H1 (cell line): Measurements from ENCODE around the gene ITPK1. TPM values are rescaled to one million over a fixed set of nuclear protein-coding genes. Genes with fewer than 3 reads are reported as not detected.

ENCODE experiments used
- CEBPB ChIP-seq: IDR thresholded peaks from 2 replicates; pipeline ENCODE4 v1.6.1; 2012; ENCODE audit warnings: low read depth, low read length
- KDM4A ChIP-seq: IDR thresholded peaks from one replicate; pipeline ENCODE4 v1.7.1; 2012; ENCODE audit warnings: low read depth, mild to moderate bottlenecking, moderate library complexity, low read length, inconsistent platforms; ENCODE audit not compliant: severe bottlenecking
- POLR2AphosphoS5 ChIP-seq: IDR thresholded peaks from 2 replicates; pipeline ENCODE4 v1.6.1; 2011; ENCODE audit warnings: low read depth, low read length
- polyA plus RNA-seq, 7 experiments: library from polyadenylated mRNA; depleted of rRNA in 3 of 7; stranded (reverse) in 5 of 7; unstranded in 2 of 7; fragments of >200 nt in 5 of 7; fragments of 200-250 nt in 2 of 7; gene quantifications; 1 replicate in 5 of 7; 2 replicates in 1 of 7; 4 replicates in 1 of 7; pipeline versions ENCODE4 v1.2.1 to v1.2.3, GENCODE V29; 2011 to 2013; ENCODE audit warnings: missing spikeins in 2 of 7, mixed read lengths in 2 of 7
- total RNA-seq: library from RNA; stranded (reverse); fragmentation: NEBNext Ultra II Directional; extraction: Animal tissue kit (Norgen Biotek cat#: 25700); gene quantifications from 2 replicates; pipeline ENCODE4 v1.2.1, GENCODE V29; 2021
- TF ChIP-seq, protein P1 (sequence below), 3 experiments: IDR thresholded peaks; 1 replicate in 2 of 3; 2 replicates in 1 of 3; pipeline versions ENCODE4 v1.5.1 to v1.6.1; 2011; ENCODE audit warnings: low read length in 3 of 3, mild to moderate bottlenecking in 3 of 3, inconsistent platforms in 2 of 3, low read depth in 1 of 3, moderate library complexity in 1 of 3; ENCODE audit not compliant: insufficient read depth in 1 of 3; ENCODE audit errors: control extremely low read depth in 1 of 3

Gene ITPK1
- total and polyA plus RNA-seq, 2 of the 8 experiments (the other 6 are each of a cell fraction or from before 2014, with no cell fraction given) = 108 to 143 TPM

DNA sequence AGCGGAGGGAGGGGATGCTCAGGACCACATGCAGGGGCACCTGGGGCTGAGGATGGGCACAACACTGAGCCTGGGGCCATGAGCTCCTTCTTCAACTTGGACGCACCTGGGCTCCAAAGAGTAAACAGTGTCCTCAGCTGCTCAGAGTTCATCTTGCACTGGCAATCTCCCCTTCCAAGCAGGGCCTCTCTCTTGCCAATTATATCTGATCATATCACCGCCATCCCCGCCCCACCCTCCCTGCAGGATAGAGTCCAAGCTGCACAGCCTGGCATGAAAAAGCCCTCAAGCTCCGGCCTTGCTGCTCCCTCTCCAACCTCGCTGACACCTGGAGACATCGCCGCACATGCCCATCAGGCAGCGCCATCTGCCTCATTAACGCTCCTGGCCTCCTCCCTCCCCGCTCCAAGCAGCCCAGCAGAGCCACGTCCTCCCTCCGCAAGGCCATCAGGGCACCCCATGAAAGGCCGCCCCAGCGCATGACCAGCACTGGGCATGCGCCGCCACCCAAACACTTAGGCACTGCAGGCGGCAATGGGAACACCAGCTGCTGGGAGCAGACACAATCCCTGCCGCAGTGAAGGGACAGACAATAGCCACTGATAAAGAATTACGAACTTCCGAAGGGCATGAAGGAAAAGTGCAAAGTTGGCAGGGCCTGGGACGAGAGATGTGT, 103.9 kb downstream of the ITPK1 start (continued):
- no peak for TF ChIP-seq KDM4A
- no peak for TF ChIP-seq CEBPB
- no peak for TF ChIP-seq POLR2AphosphoS5
- TF ChIP-seq, protein P1, sequence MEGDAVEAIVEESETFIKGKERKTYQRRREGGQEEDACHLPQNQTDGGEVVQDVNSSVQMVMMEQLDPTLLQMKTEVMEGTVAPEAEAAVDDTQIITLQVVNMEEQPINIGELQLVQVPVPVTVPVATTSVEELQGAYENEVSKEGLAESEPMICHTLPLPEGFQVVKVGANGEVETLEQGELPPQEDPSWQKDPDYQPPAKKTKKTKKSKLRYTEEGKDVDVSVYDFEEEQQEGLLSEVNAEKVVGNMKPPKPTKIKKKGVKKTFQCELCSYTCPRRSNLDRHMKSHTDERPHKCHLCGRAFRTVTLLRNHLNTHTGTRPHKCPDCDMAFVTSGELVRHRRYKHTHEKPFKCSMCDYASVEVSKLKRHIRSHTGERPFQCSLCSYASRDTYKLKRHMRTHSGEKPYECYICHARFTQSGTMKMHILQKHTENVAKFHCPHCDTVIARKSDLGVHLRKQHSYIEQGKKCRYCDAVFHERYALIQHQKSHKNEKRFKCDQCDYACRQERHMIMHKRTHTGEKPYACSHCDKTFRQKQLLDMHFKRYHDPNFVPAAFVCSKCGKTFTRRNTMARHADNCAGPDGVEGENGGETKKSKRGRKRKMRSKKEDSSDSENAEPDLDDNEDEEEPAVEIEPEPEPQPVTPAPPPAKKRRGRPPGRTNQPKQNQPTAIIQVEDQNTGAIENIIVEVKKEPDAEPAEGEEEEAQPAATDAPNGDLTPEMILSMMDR (IDR thresholded peaks at IDR 0.05; ENCODE audit: control extremely low read depth in 1 of 3, insufficient read depth in 1 of 3, low read depth in 1 of 3, low read length in 3 of 3) = no peak
